ENCODE data around the gene ARID1B. TPM values are rescaled to one million over a fixed set of nuclear protein-coding genes. Genes with fewer than 3 reads are reported as not detected.

Gene ARID1B
- total and polyA plus RNA-seq, 2 of the 4 experiments (the other 2 are of a cell fraction) = 14.5 to 20.1 TPM

- TF ChIP-seq MAFK (IDR thresholded peaks at IDR 0.05; ENCODE audit: low read depth, low read length) (no peak), BHLHE40 (IDR thresholded peaks at IDR 0.05; ENCODE audit: low read depth, low read length) (no peak), SMC3 (IDR thresholded peaks at IDR 0.05; ENCODE audit: low read depth, low read length) (no peak)
- Histone ChIP-seq H3K4me1 (ENCODE audit: control insufficient read depth, insufficient read depth, low read length) (no peaks in the 10 kb centered on the region), H3K4me2 (ENCODE audit: low read depth, low read length) (no peak overlapping the region), H4K91ac (ENCODE audit: insufficient read depth, low read depth, low read length) (no peak overlapping the region), H4K8ac (ENCODE audit: low read depth in 2 of 2, low read length in 2 of 2) (no peak overlapping the region), H3K18ac (ENCODE audit: low read depth, low read length) (no peak overlapping the region), H2BK15ac (ENCODE audit: low read depth, low read length) (no peak overlapping the region), H3K14ac (replicated peaks; ENCODE audit: low read depth, low read length) (no peak overlapping the region), H2AK5ac (ENCODE audit: low read depth, low read length) (no peak overlapping the region), H2AK9ac (replicated peaks; ENCODE audit: low read depth, low read length, poor library complexity) (no peak overlapping the region), H3K4ac (ENCODE audit: low read depth, low read length) (no peak overlapping the region), H4K5ac (ENCODE audit: low read depth, low read length) (no peak overlapping the region), H2BK20ac (ENCODE audit: low read depth, low read length) (no peak overlapping the region), H2BK5ac (ENCODE audit: low read depth, low read length, poor library complexity, severe bottlenecking) (no peak overlapping the region), H3K4me3 (ENCODE audit: insufficient read depth, low read depth, low read length) (no peak overlapping the region), H3K23ac (ENCODE audit: low read depth, low read length) (no peak overlapping the region), H3K9me1 (ENCODE audit: insufficient read depth, low read length) (no peaks in the 10 kb centered on the region), H3K79me1 (ENCODE audit: low read depth in 1 of 2, low read length in 2 of 2) (no peaks in the 10 kb centered on the region), H3K9ac (ENCODE audit: low read depth, low read length) (no peak overlapping the region), H3K36me3 (ENCODE audit: control insufficient read depth, insufficient read depth, low read length) (no peaks in the 10 kb centered on the region), H4K20me1 (ENCODE audit: insufficient read depth, low read length) (no peaks in the 10 kb centered on the region), H3K27me3 (ENCODE audit: control insufficient read depth, insufficient read depth, low read length) (0 out of 2 replicates have a peak, but pooled peaks cover 1% of the 10 kb centered on the region), H2AFZ (replicated peaks; ENCODE audit: low read length, poor library complexity) (no peak overlapping the region), H3K56ac (ENCODE audit: extremely low read depth, insufficient read depth, low read length) (no peak overlapping the region), H2BK120ac (ENCODE audit: low read depth, low read length) (no peak overlapping the region), H3K9me3 (ENCODE audit: control insufficient read depth, insufficient read depth, low read length) (peaks cover 2% of the 10 kb centered on the region; the same call in 1 of the 2 replicates), H3K27ac (ENCODE audit: insufficient read depth, low read length) (no peak overlapping the region)
- WGBS, 2 experiments (ENCODE audit: extremely low coverage in 2 of 2, insufficient read length in 1 of 2) = no CpG with 5 or more reads among the region's 3 CpGs
- no TSS peak for BruUV-seq (replicated peaks)
- ATAC-seq (ENCODE audit: low read depth) (no peak), DNase-seq (no peak)
- intact Hi-C loops (cut with micrococcal nuclease) = no loop called here
- CTCF ChIA-PET = no interaction called here
- POLR2A ChIA-PET (ENCODE audit: unreplicated experiment) = no interaction called here
- dilution Hi-C loops (cut with HindIII; ENCODE audit: low sequenced_read_pairs, unreplicated experiment) = no loop called here
- in situ Hi-C loops (cut with MboI; ENCODE audit: low sequenced_read_pairs) = no loop called here
These were observed 35.7 kb upstream of the ARID1B start for GRCh38 chr6:156741287-156742073.

Data from IMR-90 (cell line).